Measurements from ENCODE around the gene MPND. TPM values are rescaled to one million over a fixed set of nuclear protein-coding genes. Genes with fewer than 3 reads are reported as not detected.

Gene MPND
- polyA plus RNA-seq, 1 experiment = 5.3 TPM

- ChIA-PET POLR2A (no interaction called here), CTCF (interaction anchor here (0.6 to 5.3 kb wide), 11 partner anchors 9 to 79 kb away, joined by 3 to 33 read pairs (median 5); partner anchors contain the start of gene SH3GL1)
- H3K27me3 ChIP-seq (ENCODE audit: control insufficient read depth, insufficient read depth, low read length) = no peaks in the 10 kb centered on the region
- DNase-seq (ENCODE audit: low read depth) = no peak
- no peak overlapping the region for H3K4me3 ChIP-seq (ENCODE audit: low read depth, low read length)
- H3K36me3 ChIP-seq (ENCODE audit: control insufficient read depth, insufficient read depth, low read length) = peaks cover 3% of the 10 kb centered on the region
- no peak for TF ChIP-seq CTCF (IDR thresholded peaks at IDR 0.05; ENCODE audit: insufficient read depth, low read depth, low read length)
These were observed 32.8 kb downstream of the MPND start for GRCh38 chr19:4376028-4376670.

- DNase-seq (ENCODE audit: low read depth) = no peak
- CTCF ChIA-PET = interaction anchor here (0.8 to 5.3 kb wide), 9 partner anchors 8 to 37 kb away, joined by 3 to 33 read pairs (median 11); partner anchors contain the start of gene SH3GL1
- TF ChIP-seq CTCF (IDR thresholded peaks at IDR 0.05; ENCODE audit: insufficient read depth, low read depth, low read length) = no peak
- Histone ChIP-seq H3K36me3 (ENCODE audit: control insufficient read depth, insufficient read depth, low read length) (peaks cover 3% of the 10 kb centered on the region), H3K4me3 (ENCODE audit: low read depth, low read length) (no peak overlapping the region), H3K27me3 (ENCODE audit: control insufficient read depth, insufficient read depth, low read length) (no peaks in the 10 kb centered on the region)
- POLR2A ChIA-PET = no interaction called here
These were observed 33.3 kb downstream of the MPND start for GRCh38 chr19:4376671-4376990.

GRCh38 chr19:4376991-4377781 lies 33.8 kb downstream of the MPND start:
- POLR2A ChIA-PET = no interaction called here

GRCh38 chr19:4378886-4379285 lies 35.5 kb downstream of the MPND start:
- CTCF ChIA-PET = no interaction called here
- peaks cover 2% of the 10 kb centered on the region; the same call in 1 of the 2 replicates for H3K36me3 ChIP-seq (ENCODE audit: control insufficient read depth, insufficient read depth, low read length)
- H3K4me3 ChIP-seq (ENCODE audit: low read depth, low read length) = no peak overlapping the region
- no peak for DNase-seq (ENCODE audit: low read depth)
- POLR2A ChIA-PET = no interaction called here
- TF ChIP-seq CTCF (IDR thresholded peaks at IDR 0.05; ENCODE audit: insufficient read depth, low read depth, low read length) = no peak
- no peaks in the 10 kb centered on the region for H3K27me3 ChIP-seq (ENCODE audit: control insufficient read depth, insufficient read depth, low read length)

More at GRCh38 chr19:4376991-4377781, 33.8 kb downstream of the MPND start:
- CTCF ChIA-PET = interaction anchor here (0.8 to 5.3 kb wide), 6 partner anchors 8 to 38 kb away, joined by 3 to 33 read pairs (median 16); partner anchors contain the start of gene SH3GL1
- no peak for DNase-seq (ENCODE audit: low read depth)
- H3K4me3 ChIP-seq (ENCODE audit: low read depth, low read length) = no peak overlapping the region
- TF ChIP-seq CTCF (IDR thresholded peaks at IDR 0.05; ENCODE audit: insufficient read depth, low read depth, low read length) = no peak
- no peaks in the 10 kb centered on the region for H3K27me3 ChIP-seq (ENCODE audit: control insufficient read depth, insufficient read depth, low read length)
- peaks cover 3% of the 10 kb centered on the region for H3K36me3 ChIP-seq (ENCODE audit: control insufficient read depth, insufficient read depth, low read length)
